GM23338 (cell line): ENCODE measurements around the gene CELA3A. TPM values are rescaled to one million over a fixed set of nuclear protein-coding genes. Genes with fewer than 3 reads are reported as not detected.

Source experiments
- ATAC-seq: fragments of 200-7000 bp; cut with Tn5 transposase; 3 replicates; pipeline ENCODE4 v1.9.1; 2020
- DNase-seq: peaks from one replicate; pipeline ENCODE4 v3.0.0-alpha.2; 2015; ENCODE audit warnings: low spot score
- H2AFZ ChIP-seq: fragments of 200-600 bp; sonication (generic); 2 replicates; pipeline ENCODE4 v1.8.0; 2016; ENCODE audit warnings: antibody characterized with exemption, mild to moderate bottlenecking, moderate library complexity
- H3F3A ChIP-seq: fragments of 200-600 bp; sonication (generic); replicated peaks from 2 replicates; pipeline ENCODE4 v1.8.0; 2017; ENCODE audit warnings: antibody characterized with exemption, mixed run types, low read depth
- H3K27ac ChIP-seq: fragments of 200-600 bp; sonication (generic); 2 replicates; pipeline ENCODE4 v1.6.1; 2016; ENCODE audit warnings: low read depth
- H3K27me3 ChIP-seq: fragments of 200-600 bp; sonication (generic); 2 replicates; pipeline ENCODE4 v1.8.0; 2016; ENCODE audit warnings: mild to moderate bottlenecking, mixed run types, moderate library complexity; ENCODE audit not compliant: insufficient read depth
- H3K36me3 ChIP-seq: fragments of 200-600 bp; sonication (generic); 2 replicates; pipeline ENCODE4 v1.8.0; 2016; ENCODE audit warnings: mild to moderate bottlenecking; ENCODE audit not compliant: insufficient read depth
- H3K4me1 ChIP-seq: fragments of 200-600 bp; sonication (generic); 2 replicates; pipeline ENCODE4 v1.8.0; 2016; ENCODE audit warnings: mild to moderate bottlenecking, moderate library complexity; ENCODE audit not compliant: insufficient read depth
- H3K4me2 ChIP-seq: fragments of 200-600 bp; sonication (generic); 2 replicates; pipeline ENCODE4 v1.7.1; 2017; ENCODE audit warnings: mixed run types
- H3K4me3 ChIP-seq: fragments of 200-600 bp; sonication (generic); 2 replicates; pipeline ENCODE4 v1.6.1; 2016; ENCODE audit warnings: mixed run types
- H3K79me2 ChIP-seq: fragments of 200-600 bp; sonication (generic); replicated peaks from 2 replicates; pipeline ENCODE4 v1.8.0; 2017; ENCODE audit warnings: mild to moderate bottlenecking; ENCODE audit not compliant: insufficient read depth
- H3K9me2 ChIP-seq: fragments of 200-600 bp; sonication (generic); 2 replicates; pipeline ENCODE4 v1.8.0; 2017; ENCODE audit not compliant: insufficient read depth
- H4K20me1 ChIP-seq: fragments of 200-600 bp; sonication (generic); replicated peaks from 2 replicates; pipeline ENCODE4 v1.8.0; 2017; ENCODE audit warnings: mild to moderate bottlenecking; ENCODE audit not compliant: insufficient read depth
- H3K27ac Mint-ChIP-seq: 2 replicates; pipeline ENCODE4 v1.8.0; 2020; ENCODE audit warnings: inconsistent platforms, mild to moderate bottlenecking, moderate library complexity, mixed read lengths
- H3K27me3 Mint-ChIP-seq: 3 replicates; pipeline ENCODE4 v1.8.0; 2022; ENCODE audit warnings: low read depth, mild to moderate bottlenecking, moderate library complexity, mixed read lengths, inconsistent platforms; ENCODE audit not compliant: insufficient read depth, poor library complexity
- H3K36me3 Mint-ChIP-seq: 3 replicates; pipeline ENCODE4 v1.8.0; 2021; ENCODE audit warnings: low read depth, mild to moderate bottlenecking, inconsistent platforms, moderate library complexity, mixed read lengths
- H3K4me1 Mint-ChIP-seq: 3 replicates; pipeline ENCODE4 v1.8.0; 2020; ENCODE audit warnings: mild to moderate bottlenecking, inconsistent platforms, mixed read lengths
- H3K4me3 Mint-ChIP-seq: 3 replicates; pipeline ENCODE4 v1.8.0; 2021; ENCODE audit warnings: moderate library complexity, mild to moderate bottlenecking, inconsistent platforms, mixed read lengths
- H3K9me3 Mint-ChIP-seq: 3 replicates; pipeline ENCODE4 v1.8.0; 2020; ENCODE audit warnings: moderate library complexity, mild to moderate bottlenecking, inconsistent platforms, mixed read lengths
- CREB1 ChIP-seq: fragments of 250-450 bp; sonication (Bioruptor Pico); IDR thresholded peaks from 2 replicates; pipeline ENCODE4 v1.5.0; 2020; ENCODE audit warnings: low read depth, mild to moderate bottlenecking, moderate library complexity
- ETS1 ChIP-seq: IDR thresholded peaks from 2 replicates; pipeline ENCODE4 v1.6.1; 2016; ENCODE audit warnings: antibody characterized with exemption
- EZH2 ChIP-seq: fragments of 200-600 bp; sonication (generic); IDR thresholded peaks from one replicate; pipeline ENCODE4 v1.8.0; 2017; ENCODE audit warnings: antibody characterized with exemption, mild to moderate bottlenecking, low read depth; ENCODE audit not compliant: unreplicated experiment
- EZH2phosphoT487 ChIP-seq: fragments of 200-600 bp; sonication (generic); IDR thresholded peaks from one replicate; pipeline ENCODE4 v1.8.1; 2018; ENCODE audit warnings: antibody characterized with exemption; ENCODE audit not compliant: unreplicated experiment
- JUNB ChIP-seq: IDR thresholded peaks from one replicate; pipeline ENCODE4 v1.6.1; 2016; ENCODE audit warnings: antibody characterized with exemption; ENCODE audit not compliant: unreplicated experiment
- NANOG ChIP-seq: IDR thresholded peaks from 2 replicates; pipeline ENCODE4 v1.6.1; 2016; ENCODE audit warnings: antibody characterized with exemption, borderline replicate concordance
- POLR2AphosphoS5 ChIP-seq: IDR thresholded peaks from 2 replicates; pipeline ENCODE4 v1.6.1; 2016; ENCODE audit warnings: antibody characterized with exemption, low read depth
- REST ChIP-seq: IDR thresholded peaks from one replicate; pipeline ENCODE4 v1.6.1; 2018; ENCODE audit warnings: antibody characterized with exemption; ENCODE audit not compliant: unreplicated experiment
- STAT1 ChIP-seq: IDR thresholded peaks from one replicate; pipeline ENCODE4 v1.6.1; 2016; ENCODE audit warnings: antibody characterized with exemption; ENCODE audit not compliant: unreplicated experiment
- ZNF114 ChIP-seq: fragments of 250-450 bp; sonication (Bioruptor Pico); IDR thresholded peaks from 2 replicates; pipeline ENCODE4 v1.5.0; 2020; ENCODE audit warnings: mild to moderate bottlenecking, moderate library complexity
- ZNF331 ChIP-seq: fragments of 250-450 bp; sonication (Bioruptor Pico); IDR thresholded peaks from 2 replicates; pipeline ENCODE4 v1.5.0; 2020; ENCODE audit warnings: low read depth, mild to moderate bottlenecking, moderate library complexity
- ZNF462 ChIP-seq: fragments of 250-450 bp; sonication (Bioruptor Pico); IDR thresholded peaks from 2 replicates; pipeline ENCODE4 v1.5.0; 2020; ENCODE audit warnings: mild to moderate bottlenecking, moderate library complexity
- polyA plus RNA-seq: library from polyadenylated mRNA; unstranded; fragments of >200 nt; fragmentation: Nextera tagmentation; extraction: Ambion mirVana; gene quantifications from 2 replicates; pipeline ENCODE4 v1.2.1, GENCODE V29; 2016
- total RNA-seq: library from RNA; depleted of rRNA; stranded (reverse); fragments of >200 nt; shearing (Covaris generic); gene quantifications from 2 replicates; pipeline ENCODE4 v1.2.3, GENCODE V29; 2014
- TF ChIP-seq, protein P1 (sequence below), 2 experiments: fragments of 200-600 bp in 1 of 2; sonication (generic) in 1 of 2; conservative IDR thresholded peaks; 2 replicates each; pipeline versions ENCODE4 v1.5.1 to v1.6.1; 2016 to 2017; ENCODE audit warnings: antibody characterized with exemption in 2 of 2, low read depth in 2 of 2, mild to moderate bottlenecking in 2 of 2, moderate library complexity in 1 of 2

Gene CELA3A
- total and polyA plus RNA-seq, 2 experiments from 2014 or later, result not detected

- H3F3A ChIP-seq, result 0 out of 2 replicates have a peak, but pooled peaks cover 3% of the 10 kb centered on the region
- H3K36me3 ChIP-seq, result no peaks in the 10 kb centered on the region
- H3K27me3 Mint-ChIP-seq, result peaks cover 6% of the 10 kb centered on the region
- no peak for TF ChIP-seq ZNF462 (CRISPR knock-in tag)
- TF ChIP-seq EZH2phosphoT487, result no peak
- no peak for TF ChIP-seq EZH2
- TF ChIP-seq CREB1 (CRISPR knock-in tag), result no peak
- no peak for TF ChIP-seq NANOG
- no peak for TF ChIP-seq ETS1
- TF ChIP-seq ZNF114 (CRISPR knock-in tag), result no peak
- TF ChIP-seq STAT1, result no peak
- no peak for TF ChIP-seq POLR2AphosphoS5
- TF ChIP-seq JUNB, result no peak
- TF ChIP-seq, protein P1, sequence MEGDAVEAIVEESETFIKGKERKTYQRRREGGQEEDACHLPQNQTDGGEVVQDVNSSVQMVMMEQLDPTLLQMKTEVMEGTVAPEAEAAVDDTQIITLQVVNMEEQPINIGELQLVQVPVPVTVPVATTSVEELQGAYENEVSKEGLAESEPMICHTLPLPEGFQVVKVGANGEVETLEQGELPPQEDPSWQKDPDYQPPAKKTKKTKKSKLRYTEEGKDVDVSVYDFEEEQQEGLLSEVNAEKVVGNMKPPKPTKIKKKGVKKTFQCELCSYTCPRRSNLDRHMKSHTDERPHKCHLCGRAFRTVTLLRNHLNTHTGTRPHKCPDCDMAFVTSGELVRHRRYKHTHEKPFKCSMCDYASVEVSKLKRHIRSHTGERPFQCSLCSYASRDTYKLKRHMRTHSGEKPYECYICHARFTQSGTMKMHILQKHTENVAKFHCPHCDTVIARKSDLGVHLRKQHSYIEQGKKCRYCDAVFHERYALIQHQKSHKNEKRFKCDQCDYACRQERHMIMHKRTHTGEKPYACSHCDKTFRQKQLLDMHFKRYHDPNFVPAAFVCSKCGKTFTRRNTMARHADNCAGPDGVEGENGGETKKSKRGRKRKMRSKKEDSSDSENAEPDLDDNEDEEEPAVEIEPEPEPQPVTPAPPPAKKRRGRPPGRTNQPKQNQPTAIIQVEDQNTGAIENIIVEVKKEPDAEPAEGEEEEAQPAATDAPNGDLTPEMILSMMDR (conservative IDR thresholded peaks at IDR 0.05; ENCODE audit: low read depth in 2 of 2), result no peak
- TF ChIP-seq REST, result no peak
- TF ChIP-seq ZNF331 (CRISPR knock-in tag), result no peak
- H2AFZ ChIP-seq, result no peak overlapping the region
- no peaks in the 10 kb centered on the region for H3K9me3 Mint-ChIP-seq
- H3K27ac ChIP-seq, result no peak overlapping the region; the same call in 1 of the 2 replicates
- H3K4me1 ChIP-seq, result peaks cover 5% of the 10 kb centered on the region; the same call in 1 of the 2 replicates
- no peak for DNase-seq
- ATAC-seq, result no peak
- H3K27ac Mint-ChIP-seq, result no peak overlapping the region
- H3K79me2 ChIP-seq, result peaks cover 17% of the 10 kb centered on the region
- H3K27me3 ChIP-seq, result no peaks in the 10 kb centered on the region
- no peak overlapping the region for H3K4me2 ChIP-seq
- peaks cover 8% of the 10 kb centered on the region; the same call in 1 of the 3 replicates for H3K36me3 Mint-ChIP-seq
- H3K4me1 Mint-ChIP-seq, result peaks cover 6% of the 10 kb centered on the region
- no peaks in the 10 kb centered on the region for H4K20me1 ChIP-seq
- no peak overlapping the region for H3K4me3 ChIP-seq
- H3K9me2 ChIP-seq, result no peaks in the 10 kb centered on the region
- no peak overlapping the region for H3K4me3 Mint-ChIP-seq
Measured at GRCh38 chr1:22030057-22030456, 28.6 kb downstream of the CELA3A start.
